Gastrocnemius medialis (tissue), 4 donors: ENCODE measurements around the gene COX11.

Experiments used
- POLR2A ChIP-seq, 2 donors: fragments of 450-650 bp; IDR thresholded peaks; one replicate each; pipeline ENCODE4 v1.6.1; 2017; ENCODE audit warnings: antibody characterized with exemption in 2 of 2, mild to moderate bottlenecking in 2 of 2, moderate library complexity in 2 of 2
- TF ChIP-seq, protein P1 (sequence below), 5 experiments: fragments of 450-650 bp in 3 of 5; fragments of 200-600 bp in 2 of 5; sonication (generic) in 2 of 5; IDR thresholded peaks in 4 of 5; conservative IDR thresholded peaks in 1 of 5; 1 replicate in 4 of 5; 2 replicates in 1 of 5; pipeline ENCODE4 v1.5.1; 2016 to 2019; ENCODE audit warnings: antibody characterized with exemption in 5 of 5, mild to moderate bottlenecking in 3 of 5, moderate library complexity in 3 of 5

DNA sequence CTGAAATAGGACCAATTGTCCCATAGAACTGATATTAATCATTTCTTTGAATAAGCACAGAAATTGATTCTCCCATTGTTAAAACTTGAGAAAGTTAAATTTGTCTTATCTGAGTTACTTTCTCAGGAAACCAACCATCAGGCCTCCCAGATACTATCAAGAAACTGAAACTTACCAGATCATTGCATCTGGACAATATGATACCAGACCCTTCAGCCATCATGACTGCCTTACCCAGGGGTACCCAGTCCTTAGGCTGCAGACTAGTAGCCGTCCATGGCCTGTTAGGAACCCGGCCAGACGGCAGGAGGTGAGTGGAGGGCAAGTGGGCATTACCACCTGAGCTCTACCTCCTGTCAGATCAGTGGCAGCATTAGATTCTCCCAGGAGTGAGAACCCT lies 7.9 kb upstream of the COX11 start:
- TF ChIP-seq, protein P1, sequence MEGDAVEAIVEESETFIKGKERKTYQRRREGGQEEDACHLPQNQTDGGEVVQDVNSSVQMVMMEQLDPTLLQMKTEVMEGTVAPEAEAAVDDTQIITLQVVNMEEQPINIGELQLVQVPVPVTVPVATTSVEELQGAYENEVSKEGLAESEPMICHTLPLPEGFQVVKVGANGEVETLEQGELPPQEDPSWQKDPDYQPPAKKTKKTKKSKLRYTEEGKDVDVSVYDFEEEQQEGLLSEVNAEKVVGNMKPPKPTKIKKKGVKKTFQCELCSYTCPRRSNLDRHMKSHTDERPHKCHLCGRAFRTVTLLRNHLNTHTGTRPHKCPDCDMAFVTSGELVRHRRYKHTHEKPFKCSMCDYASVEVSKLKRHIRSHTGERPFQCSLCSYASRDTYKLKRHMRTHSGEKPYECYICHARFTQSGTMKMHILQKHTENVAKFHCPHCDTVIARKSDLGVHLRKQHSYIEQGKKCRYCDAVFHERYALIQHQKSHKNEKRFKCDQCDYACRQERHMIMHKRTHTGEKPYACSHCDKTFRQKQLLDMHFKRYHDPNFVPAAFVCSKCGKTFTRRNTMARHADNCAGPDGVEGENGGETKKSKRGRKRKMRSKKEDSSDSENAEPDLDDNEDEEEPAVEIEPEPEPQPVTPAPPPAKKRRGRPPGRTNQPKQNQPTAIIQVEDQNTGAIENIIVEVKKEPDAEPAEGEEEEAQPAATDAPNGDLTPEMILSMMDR (IDR thresholded peaks at IDR 0.05 in 4 of 5, conservative IDR thresholded peaks at IDR 0.05 in 1 of 5), result no peak
- no peak for TF ChIP-seq POLR2A (IDR thresholded peaks at IDR 0.05)
